HL-60 (cell line): ENCODE measurements around the gene BRSK2.
"Not testable (repeated sequence)": the region's sequence is repeated elsewhere in the genome, so short reads cannot be mapped to it uniquely, and the experiment has no call there.

Source experiments
- DNase-seq, 2 experiments: peaks; one replicate each; pipeline ENCODE4 v3.0.0-alpha.2; 2010 to 2020; ENCODE audit warnings: low read depth in 1 of 2, low spot score in 1 of 2
- H3K27ac ChIP-seq: fragments of 250-450 bp; sonication (Bioruptor Pico); replicated peaks from 2 replicates; pipeline ENCODE4 v1.5.1; 2020; ENCODE audit warnings: mild to moderate bottlenecking, moderate library complexity
- H3K27me3 ChIP-seq: fragments of 250-450 bp; sonication (Bioruptor Pico); 2 replicates; pipeline ENCODE4 v1.5.1; 2021; ENCODE audit warnings: mild to moderate bottlenecking, moderate library complexity; ENCODE audit not compliant: insufficient read depth, poor library complexity, severe bottlenecking
- H3K4me3 ChIP-seq: replicated peaks from 2 replicates; pipeline ENCODE4 v1.5.1; 2011; ENCODE audit warnings: mild to moderate bottlenecking, control low read depth, low read length; ENCODE audit not compliant: insufficient read depth
- GABPA ChIP-seq: IDR thresholded peaks from 2 replicates; pipeline ENCODE4 v1.6.1; 2012; ENCODE audit warnings: low read depth
- POLR2AphosphoS5 ChIP-seq: IDR thresholded peaks from 2 replicates; pipeline ENCODE4 v1.6.1; 2012; ENCODE audit warnings: low read depth
- REST ChIP-seq: IDR thresholded peaks from 2 replicates; pipeline ENCODE4 v1.6.1; 2012; ENCODE audit warnings: low read depth; ENCODE audit not compliant: insufficient replicate concordance
- SPI1 ChIP-seq: IDR thresholded peaks from 2 replicates; pipeline ENCODE4 v1.6.1; 2012; ENCODE audit warnings: low read depth, mild to moderate bottlenecking, borderline replicate concordance
- TF ChIP-seq, protein P1 (sequence below): IDR thresholded peaks from one replicate; pipeline ENCODE4 v1.5.1; 2011; ENCODE audit warnings: low read length, control low read depth, inconsistent platforms; ENCODE audit not compliant: insufficient read depth

Gene BRSK2

DNA sequence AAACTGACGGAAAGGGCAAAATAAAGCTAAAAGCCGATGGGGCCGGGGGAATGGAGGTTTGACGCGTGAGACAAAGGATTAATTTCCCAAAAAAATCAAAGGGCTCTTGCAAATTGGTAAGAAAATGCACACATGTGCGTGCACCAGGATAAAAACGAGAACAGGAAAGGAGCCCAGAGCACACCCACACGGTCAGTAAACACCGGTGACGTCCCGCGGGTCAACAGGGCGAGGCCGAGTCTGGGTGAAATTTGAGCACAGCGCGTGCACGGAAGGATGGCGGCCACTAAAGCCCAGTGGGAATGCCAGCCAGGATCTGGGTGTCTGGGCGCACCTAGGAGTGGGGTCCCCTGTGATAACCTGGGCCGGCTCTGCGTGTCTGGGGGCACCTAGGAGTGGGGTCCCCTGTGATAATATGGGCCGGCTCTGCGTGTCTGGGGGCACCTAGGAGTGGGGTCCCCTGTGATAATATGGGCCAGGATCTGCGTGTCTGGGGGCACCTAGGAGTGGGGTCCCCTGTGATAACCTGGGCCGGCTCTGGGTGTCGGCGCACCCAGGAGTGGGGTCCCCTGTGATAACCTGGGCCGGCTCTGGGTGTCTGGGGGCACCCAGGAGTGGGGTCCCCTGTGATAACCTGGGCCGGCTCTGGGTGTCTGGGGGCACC, 44.4 kb downstream of the BRSK2 start:
- H3K27ac ChIP-seq, result no peak overlapping the region
- H3K27me3 ChIP-seq, result no peaks in the 10 kb centered on the region
- TF ChIP-seq, protein P1, sequence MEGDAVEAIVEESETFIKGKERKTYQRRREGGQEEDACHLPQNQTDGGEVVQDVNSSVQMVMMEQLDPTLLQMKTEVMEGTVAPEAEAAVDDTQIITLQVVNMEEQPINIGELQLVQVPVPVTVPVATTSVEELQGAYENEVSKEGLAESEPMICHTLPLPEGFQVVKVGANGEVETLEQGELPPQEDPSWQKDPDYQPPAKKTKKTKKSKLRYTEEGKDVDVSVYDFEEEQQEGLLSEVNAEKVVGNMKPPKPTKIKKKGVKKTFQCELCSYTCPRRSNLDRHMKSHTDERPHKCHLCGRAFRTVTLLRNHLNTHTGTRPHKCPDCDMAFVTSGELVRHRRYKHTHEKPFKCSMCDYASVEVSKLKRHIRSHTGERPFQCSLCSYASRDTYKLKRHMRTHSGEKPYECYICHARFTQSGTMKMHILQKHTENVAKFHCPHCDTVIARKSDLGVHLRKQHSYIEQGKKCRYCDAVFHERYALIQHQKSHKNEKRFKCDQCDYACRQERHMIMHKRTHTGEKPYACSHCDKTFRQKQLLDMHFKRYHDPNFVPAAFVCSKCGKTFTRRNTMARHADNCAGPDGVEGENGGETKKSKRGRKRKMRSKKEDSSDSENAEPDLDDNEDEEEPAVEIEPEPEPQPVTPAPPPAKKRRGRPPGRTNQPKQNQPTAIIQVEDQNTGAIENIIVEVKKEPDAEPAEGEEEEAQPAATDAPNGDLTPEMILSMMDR, result no peak
- TF ChIP-seq POLR2AphosphoS5, result no peak
- no peak for TF ChIP-seq GABPA
- no peak for TF ChIP-seq REST
- TF ChIP-seq SPI1, result no peak
- DNase-seq, result no peak
- no peak overlapping the region for H3K4me3 ChIP-seq

- DNase-seq, H3K4me3 ChIP-seq, H3K27ac ChIP-seq, H3K27me3 ChIP-seq: not testable (repeated sequence)
Measured at GRCh38 chr11:1435479-1435819, 45.7 kb downstream of the BRSK2 start.

- no peak for DNase-seq
- peak; percentile 71 for TF ChIP-seq REST
- TF ChIP-seq, protein P1, result no peak
- H3K4me3 ChIP-seq, result no peak overlapping the region
Measured at GRCh38 chr11:1435820-1436467, 46.2 kb downstream of the BRSK2 start.

DNA sequence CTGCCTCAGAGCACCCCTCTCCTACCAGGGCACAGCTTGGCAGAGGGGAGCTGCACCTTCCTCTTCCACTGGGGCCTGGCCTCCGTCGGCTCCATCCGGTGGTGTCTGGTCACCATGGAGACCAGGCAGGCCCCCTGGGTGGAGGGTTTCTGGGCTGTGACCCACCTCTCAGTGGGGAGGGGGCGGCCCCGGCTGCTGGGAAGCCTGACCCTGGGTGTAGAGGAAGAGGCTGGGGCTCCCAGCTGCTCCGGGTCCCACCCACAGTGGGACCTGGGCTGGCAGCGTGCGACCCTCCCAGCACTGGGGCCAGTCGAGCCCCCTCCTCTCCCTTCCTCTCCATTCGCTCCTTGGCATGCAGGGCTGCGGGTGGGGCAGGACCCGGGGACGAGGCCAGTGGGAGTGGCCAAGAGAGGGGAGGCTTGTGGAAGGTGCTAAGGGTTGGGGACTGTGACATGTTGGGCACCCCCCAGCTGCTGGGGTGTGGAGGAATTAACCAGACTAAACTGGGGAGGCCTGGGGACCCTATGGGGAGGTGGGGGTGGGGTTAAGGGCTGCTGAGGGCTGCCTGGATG, 46.8 kb downstream of the BRSK2 start:
- DNase-seq, result no peak
- TF ChIP-seq, protein P1, result no peak
- TF ChIP-seq REST (no peak), GABPA (no peak), SPI1 (no peak), POLR2AphosphoS5 (no peak)
- Histone ChIP-seq H3K4me3 (no peak overlapping the region), H3K27me3 (no peaks in the 10 kb centered on the region), H3K27ac (no peak overlapping the region)

More at GRCh38 chr11:1435820-1436467, 46.2 kb downstream of the BRSK2 start:
- no peaks in the 10 kb centered on the region for H3K27me3 ChIP-seq
- H3K27ac ChIP-seq, result no peak overlapping the region
